Measurements from ENCODE around the gene GTPBP3.
A peak's percentile ranks its signal among the peaks of the same experiment; 100 is the strongest.

- TF ChIP-seq EZH2phosphoT487 (IDR thresholded peaks at IDR 0.05; ENCODE audit: unreplicated experiment) = no peak
- peak in 1 of 2 experiments; percentile 18; a peak in 1 of 4 replicates for TF ChIP-seq CTCF (conservative IDR thresholded peaks at IDR 0.05; ENCODE audit: low read depth in 2 of 2)
- TF ChIP-seq ZNF114 (CRISPR knock-in tag; IDR thresholded peaks at IDR 0.05) = no peak
- TF ChIP-seq POLR2AphosphoS5 (IDR thresholded peaks at IDR 0.05; ENCODE audit: low read depth) = no peak
Observed at GRCh38 chr19:17319473-17320238, 17.7 kb upstream of the GTPBP3 start.
